HG03196 (cell line): ENCODE results near the gene MACROD2.
"Not testable (repeated sequence)": the region's sequence is repeated elsewhere in the genome, so short reads cannot be mapped to it uniquely, and the experiment has no call there.

ENCODE experiments used
- ATAC-seq: cut with Tn5 transposase; IDR thresholded peaks from one replicate; pipeline ENCODE4 v1.9.1; 2021; ENCODE audit not compliant: unreplicated experiment

Gene MACROD2

GRCh38 chr20:15930311-15931305 is 1935.3 kb downstream of the MACROD2 start:
- ATAC-seq: no peak

- no peak for ATAC-seq
Measured at GRCh38 chr20:15931897-15932296, 1936.6 kb downstream of the MACROD2 start.

GRCh38 chr20:15937179-15937578 is 1941.9 kb downstream of the MACROD2 start:
- no peak for ATAC-seq

- no peak for ATAC-seq
Measured at GRCh38 chr20:15938847-15939246, 1943.5 kb downstream of the MACROD2 start.

- ATAC-seq: no peak
Measured at GRCh38 chr20:15940127-15940526, 1944.8 kb downstream of the MACROD2 start.

- no peak for ATAC-seq
Measured at GRCh38 chr20:15942130-15942529, 1946.8 kb downstream of the MACROD2 start.

GRCh38 chr20:15945289-15945688 is 1950.0 kb downstream of the MACROD2 start:
- no peak for ATAC-seq

- ATAC-seq: no peak
Measured at GRCh38 chr20:15949391-15949790, 1954.1 kb downstream of the MACROD2 start.

GRCh38 chr20:15951658-15952057 is 1956.3 kb downstream of the MACROD2 start:
- ATAC-seq: no peak

GRCh38 chr20:15958142-15958541 is 1962.8 kb downstream of the MACROD2 start:
- no peak for ATAC-seq

GRCh38 chr20:15965165-15965564 is 1969.8 kb downstream of the MACROD2 start:
- ATAC-seq: no peak

GRCh38 chr20:15967334-15967733 is 1972.0 kb downstream of the MACROD2 start:
- no peak for ATAC-seq

GRCh38 chr20:15976047-15976736 is 1980.9 kb downstream of the MACROD2 start:
- no peak for ATAC-seq

- ATAC-seq: no peak
Measured at GRCh38 chr20:15977026-15977425, 1981.7 kb downstream of the MACROD2 start.

GRCh38 chr20:15977758-15978157 is 1982.4 kb downstream of the MACROD2 start:
- no peak for ATAC-seq

- ATAC-seq: not testable (repeated sequence)
Measured at GRCh38 chr20:15985494-15986368, 1990.4 kb downstream of the MACROD2 start.

- peak; percentile 96 for ATAC-seq
Measured at GRCh38 chr20:15986690-15987089, 1991.4 kb downstream of the MACROD2 start.

- no peak for ATAC-seq
Measured at GRCh38 chr20:15991279-15991678, 1996.0 kb downstream of the MACROD2 start.

GRCh38 chr20:15992564-15992963 is 1997.2 kb downstream of the MACROD2 start:
- ATAC-seq: no peak

- no peak for ATAC-seq
Measured at GRCh38 chr20:16000112-16000511, 2004.8 kb downstream of the MACROD2 start.

- no peak for ATAC-seq
Measured at GRCh38 chr20:16001286-16001685, 2006.0 kb downstream of the MACROD2 start.
